WTC11 (cell line): ENCODE results near the gene SPINT2. TPM values are rescaled to one million over a fixed set of nuclear protein-coding genes. Genes with fewer than 3 reads are reported as not detected.
"Not testable (repeated sequence)": the region's sequence is repeated elsewhere in the genome, so short reads cannot be mapped to it uniquely, and the experiment has no call there.

Experiments used
- ATAC-seq: fragments of 200-7000 bp; cut with Tn5 transposase; 2 replicates; pipeline ENCODE4 v1.10.0; 2021; ENCODE audit warnings: mild to moderate bottlenecking, moderate library complexity
- CTCF ChIA-PET: fragments of 300-600 bp; sonication (Branson Sonifier 250); formaldehyde crosslinking; loops from one replicate; lab custom pipeline; 2021; ENCODE audit warnings: antibody characterized with exemption; lab: Charles Lee
- POLR2A ChIA-PET: fragments of 350-600 bp; sonication (Branson Sonifier 250); formaldehyde crosslinking; loops from one replicate; lab custom pipeline; 2021; ENCODE audit warnings: antibody characterized with exemption; lab: Charles Lee
- DNase-seq: peaks from one replicate; pipeline ENCODE4 v3.0.0; 2021; ENCODE audit warnings: low spot score
- H3K27ac Mint-ChIP-seq: 2 replicates; pipeline ENCODE4 v1.8.0; 2021; ENCODE audit warnings: mixed read lengths
- H3K27me3 Mint-ChIP-seq: 2 replicates; pipeline ENCODE4 v1.8.0; 2021; ENCODE audit warnings: low read depth, mild to moderate bottlenecking, moderate library complexity, mixed read lengths
- H3K36me3 Mint-ChIP-seq: 2 replicates; pipeline ENCODE4 v1.8.0; 2021; ENCODE audit warnings: mixed read lengths
- H3K4me1 Mint-ChIP-seq: 2 replicates; pipeline ENCODE4 v1.8.0; 2022; ENCODE audit warnings: mixed read lengths
- H3K4me3 Mint-ChIP-seq: 2 replicates; pipeline ENCODE4 v1.8.0; 2021; ENCODE audit warnings: mild to moderate bottlenecking, moderate library complexity, mixed read lengths
- H3K9me3 Mint-ChIP-seq: 2 replicates; pipeline ENCODE4 v1.8.0; 2021; ENCODE audit warnings: mixed read lengths
- CREM ChIP-seq: sonication (generic); formaldehyde crosslinking; IDR thresholded peaks from 2 replicates; pipeline ENCODE4 v1.8.1; 2022; ENCODE audit warnings: mild to moderate bottlenecking, missing genetic modification reagents, moderate library complexity
- ELF4 ChIP-seq: sonication (generic); formaldehyde crosslinking; IDR thresholded peaks from 2 replicates; pipeline ENCODE4 v1.8.1; 2022; ENCODE audit warnings: low read depth, mild to moderate bottlenecking, moderate library complexity, missing genetic modification reagents
- FOXK1 ChIP-seq: sonication (generic); formaldehyde crosslinking; IDR thresholded peaks from 2 replicates; pipeline ENCODE4 v1.8.0; 2022; ENCODE audit warnings: mild to moderate bottlenecking, moderate library complexity, missing genetic modification reagents
- JUN ChIP-seq: sonication (generic); formaldehyde crosslinking; IDR thresholded peaks from 2 replicates; pipeline ENCODE4 v1.8.0; 2023; ENCODE audit warnings: mild to moderate bottlenecking, missing genetic modification reagents
- NFATC4 ChIP-seq: fragments of 250-450 bp; sonication (Bioruptor Pico); IDR thresholded peaks from 2 replicates; pipeline ENCODE4 v1.9.0; 2021; ENCODE audit warnings: mild to moderate bottlenecking
- NR1H2 ChIP-seq: sonication (generic); formaldehyde crosslinking; IDR thresholded peaks from 2 replicates; pipeline ENCODE4 v1.9.0; 2021; ENCODE audit warnings: mild to moderate bottlenecking, moderate library complexity, missing genetic modification reagents
- NR2C2 ChIP-seq: sonication (generic); formaldehyde crosslinking; IDR thresholded peaks from 2 replicates; pipeline ENCODE4 v1.8.0; 2022; ENCODE audit warnings: mild to moderate bottlenecking, missing genetic modification reagents
- ZNF671 ChIP-seq: fragments of 250-450 bp; sonication (Bioruptor Pico); IDR thresholded peaks from 2 replicates; pipeline ENCODE4 v1.8.0; 2021; ENCODE audit warnings: mild to moderate bottlenecking
- total RNA-seq: library from RNA; stranded (reverse); gene quantifications from 3 replicates; pipeline ENCODE4 v1.2.3, GENCODE V29; 2021
- TF ChIP-seq, protein P1 (sequence below): sonication (generic); formaldehyde crosslinking; IDR thresholded peaks from 2 replicates; pipeline ENCODE4 v1.8.0; 2022; ENCODE audit warnings: mild to moderate bottlenecking, missing genetic modification reagents
- TF ChIP-seq, protein P2 (sequence below): sonication (generic); formaldehyde crosslinking; IDR thresholded peaks from 2 replicates; pipeline ENCODE4 v1.8.1; 2022; ENCODE audit warnings: mild to moderate bottlenecking, moderate library complexity, missing genetic modification reagents
- TF ChIP-seq, protein P3 (sequence below): fragments of 250-450 bp; sonication (Bioruptor Pico); IDR thresholded peaks from 2 replicates; pipeline ENCODE4 v1.9.0; 2021; ENCODE audit warnings: mild to moderate bottlenecking
- TF ChIP-seq, protein P4 (sequence below): sonication (generic); formaldehyde crosslinking; IDR thresholded peaks from 2 replicates; pipeline ENCODE4 v1.8.0; 2023; ENCODE audit warnings: missing genetic modification reagents, mild to moderate bottlenecking, borderline replicate concordance
- TF ChIP-seq, protein P5 (sequence below): fragments of 250-450 bp; sonication (Bioruptor Pico); IDR thresholded peaks from 2 replicates; pipeline ENCODE4 v1.9.0; 2021; ENCODE audit warnings: moderate library complexity, mild to moderate bottlenecking, inconsistent platforms, borderline replicate concordance
- TF ChIP-seq, protein P6 (sequence below): sonication (generic); formaldehyde crosslinking; IDR thresholded peaks from 2 replicates; pipeline ENCODE4 v1.8.1; 2022; ENCODE audit warnings: mild to moderate bottlenecking, missing genetic modification reagents, moderate library complexity, borderline replicate concordance

The SPINT2 gene
- total RNA-seq, 1 experiment from 2014 or later: 335 TPM

DNA sequence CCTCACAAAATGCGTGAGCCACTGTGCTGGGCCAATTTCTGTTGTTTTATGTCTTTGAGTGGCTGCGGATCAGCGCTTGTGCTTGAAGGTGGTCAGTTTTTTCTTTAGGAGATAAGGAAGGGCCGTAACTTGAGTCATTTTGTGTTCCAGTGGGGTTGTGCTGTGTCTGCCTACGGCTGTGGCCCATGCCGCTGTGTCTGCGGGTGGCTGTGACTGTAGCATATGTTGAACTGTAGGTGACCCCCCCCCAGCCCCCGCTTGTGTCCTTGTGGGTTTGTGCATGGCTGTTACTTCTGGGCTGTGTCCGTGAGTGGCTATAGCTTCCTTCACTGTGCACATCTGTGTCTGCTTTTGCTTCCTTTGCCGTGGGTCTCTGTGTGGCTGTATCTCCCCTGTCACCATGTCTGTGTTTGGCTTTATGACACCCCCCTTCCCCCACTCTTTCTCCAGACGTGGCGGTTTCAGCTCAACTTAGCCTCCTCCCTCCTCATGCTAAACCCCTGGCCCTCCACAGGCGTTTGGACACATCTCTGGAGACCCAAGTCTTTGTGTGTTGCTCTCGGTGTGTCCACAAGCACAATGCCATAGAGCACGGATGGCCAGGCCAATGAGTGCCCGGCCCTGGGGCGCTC, 8.9 kb upstream of the SPINT2 start:
- no peaks in the 10 kb centered on the region for H3K36me3 Mint-ChIP-seq
- H3K27me3 Mint-ChIP-seq: peaks cover 20% of the 10 kb centered on the region
- ChIA-PET CTCF (interaction anchor here (0.6 to 3.8 kb wide), 23 partner anchors 9 to 353 kb away, joined by 3 to 100 read pairs (median 5); partner anchors contain the start of genes C19orf33, CATSPERG, FAM98C and GGN), POLR2A (interaction anchor here (0.6 to 1.1 kb wide), 3 partner anchors 10 to 132 kb away, joined by 3 to 4 read pairs (median 3); partner anchors contain the start of gene GGN)
- peaks cover 44% of the 10 kb centered on the region for H3K4me1 Mint-ChIP-seq
- no peak for TF ChIP-seq FOXK1 (CRISPR knock-in tag)
- TF ChIP-seq CREM: no peak
- no peak for TF ChIP-seq NFATC4 (CRISPR knock-in tag)
- TF ChIP-seq, protein P1, sequence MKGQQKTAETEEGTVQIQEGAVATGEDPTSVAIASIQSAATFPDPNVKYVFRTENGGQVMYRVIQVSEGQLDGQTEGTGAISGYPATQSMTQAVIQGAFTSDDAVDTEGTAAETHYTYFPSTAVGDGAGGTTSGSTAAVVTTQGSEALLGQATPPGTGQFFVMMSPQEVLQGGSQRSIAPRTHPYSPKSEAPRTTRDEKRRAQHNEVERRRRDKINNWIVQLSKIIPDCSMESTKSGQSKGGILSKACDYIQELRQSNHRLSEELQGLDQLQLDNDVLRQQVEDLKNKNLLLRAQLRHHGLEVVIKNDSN (CRISPR knock-in tag): no peak
- TF ChIP-seq, protein P2, sequence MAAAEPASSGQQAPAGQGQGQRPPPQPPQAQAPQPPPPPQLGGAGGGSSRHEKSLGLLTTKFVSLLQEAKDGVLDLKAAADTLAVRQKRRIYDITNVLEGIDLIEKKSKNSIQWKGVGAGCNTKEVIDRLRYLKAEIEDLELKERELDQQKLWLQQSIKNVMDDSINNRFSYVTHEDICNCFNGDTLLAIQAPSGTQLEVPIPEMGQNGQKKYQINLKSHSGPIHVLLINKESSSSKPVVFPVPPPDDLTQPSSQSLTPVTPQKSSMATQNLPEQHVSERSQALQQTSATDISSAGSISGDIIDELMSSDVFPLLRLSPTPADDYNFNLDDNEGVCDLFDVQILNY: no peak
- no peak for TF ChIP-seq ZNF671
- TF ChIP-seq, protein P3, sequence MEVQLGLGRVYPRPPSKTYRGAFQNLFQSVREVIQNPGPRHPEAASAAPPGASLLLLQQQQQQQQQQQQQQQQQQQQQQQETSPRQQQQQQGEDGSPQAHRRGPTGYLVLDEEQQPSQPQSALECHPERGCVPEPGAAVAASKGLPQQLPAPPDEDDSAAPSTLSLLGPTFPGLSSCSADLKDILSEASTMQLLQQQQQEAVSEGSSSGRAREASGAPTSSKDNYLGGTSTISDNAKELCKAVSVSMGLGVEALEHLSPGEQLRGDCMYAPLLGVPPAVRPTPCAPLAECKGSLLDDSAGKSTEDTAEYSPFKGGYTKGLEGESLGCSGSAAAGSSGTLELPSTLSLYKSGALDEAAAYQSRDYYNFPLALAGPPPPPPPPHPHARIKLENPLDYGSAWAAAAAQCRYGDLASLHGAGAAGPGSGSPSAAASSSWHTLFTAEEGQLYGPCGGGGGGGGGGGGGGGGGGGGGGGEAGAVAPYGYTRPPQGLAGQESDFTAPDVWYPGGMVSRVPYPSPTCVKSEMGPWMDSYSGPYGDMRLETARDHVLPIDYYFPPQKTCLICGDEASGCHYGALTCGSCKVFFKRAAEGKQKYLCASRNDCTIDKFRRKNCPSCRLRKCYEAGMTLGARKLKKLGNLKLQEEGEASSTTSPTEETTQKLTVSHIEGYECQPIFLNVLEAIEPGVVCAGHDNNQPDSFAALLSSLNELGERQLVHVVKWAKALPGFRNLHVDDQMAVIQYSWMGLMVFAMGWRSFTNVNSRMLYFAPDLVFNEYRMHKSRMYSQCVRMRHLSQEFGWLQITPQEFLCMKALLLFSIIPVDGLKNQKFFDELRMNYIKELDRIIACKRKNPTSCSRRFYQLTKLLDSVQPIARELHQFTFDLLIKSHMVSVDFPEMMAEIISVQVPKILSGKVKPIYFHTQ (CRISPR knock-in tag): no peak
- no peak for TF ChIP-seq NR2C2
- TF ChIP-seq ELF4 (CRISPR knock-in tag): no peak
- TF ChIP-seq, protein P4, sequence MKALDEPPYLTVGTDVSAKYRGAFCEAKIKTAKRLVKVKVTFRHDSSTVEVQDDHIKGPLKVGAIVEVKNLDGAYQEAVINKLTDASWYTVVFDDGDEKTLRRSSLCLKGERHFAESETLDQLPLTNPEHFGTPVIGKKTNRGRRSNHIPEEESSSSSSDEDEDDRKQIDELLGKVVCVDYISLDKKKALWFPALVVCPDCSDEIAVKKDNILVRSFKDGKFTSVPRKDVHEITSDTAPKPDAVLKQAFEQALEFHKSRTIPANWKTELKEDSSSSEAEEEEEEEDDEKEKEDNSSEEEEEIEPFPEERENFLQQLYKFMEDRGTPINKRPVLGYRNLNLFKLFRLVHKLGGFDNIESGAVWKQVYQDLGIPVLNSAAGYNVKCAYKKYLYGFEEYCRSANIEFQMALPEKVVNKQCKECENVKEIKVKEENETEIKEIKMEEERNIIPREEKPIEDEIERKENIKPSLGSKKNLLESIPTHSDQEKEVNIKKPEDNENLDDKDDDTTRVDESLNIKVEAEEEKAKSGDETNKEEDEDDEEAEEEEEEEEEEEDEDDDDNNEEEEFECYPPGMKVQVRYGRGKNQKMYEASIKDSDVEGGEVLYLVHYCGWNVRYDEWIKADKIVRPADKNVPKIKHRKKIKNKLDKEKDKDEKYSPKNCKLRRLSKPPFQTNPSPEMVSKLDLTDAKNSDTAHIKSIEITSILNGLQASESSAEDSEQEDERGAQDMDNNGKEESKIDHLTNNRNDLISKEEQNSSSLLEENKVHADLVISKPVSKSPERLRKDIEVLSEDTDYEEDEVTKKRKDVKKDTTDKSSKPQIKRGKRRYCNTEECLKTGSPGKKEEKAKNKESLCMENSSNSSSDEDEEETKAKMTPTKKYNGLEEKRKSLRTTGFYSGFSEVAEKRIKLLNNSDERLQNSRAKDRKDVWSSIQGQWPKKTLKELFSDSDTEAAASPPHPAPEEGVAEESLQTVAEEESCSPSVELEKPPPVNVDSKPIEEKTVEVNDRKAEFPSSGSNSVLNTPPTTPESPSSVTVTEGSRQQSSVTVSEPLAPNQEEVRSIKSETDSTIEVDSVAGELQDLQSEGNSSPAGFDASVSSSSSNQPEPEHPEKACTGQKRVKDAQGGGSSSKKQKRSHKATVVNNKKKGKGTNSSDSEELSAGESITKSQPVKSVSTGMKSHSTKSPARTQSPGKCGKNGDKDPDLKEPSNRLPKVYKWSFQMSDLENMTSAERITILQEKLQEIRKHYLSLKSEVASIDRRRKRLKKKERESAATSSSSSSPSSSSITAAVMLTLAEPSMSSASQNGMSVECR (CRISPR knock-in tag): no peak
- DNase-seq (peak; percentile 21), ATAC-seq (peak; percentile 4)
- no peaks in the 10 kb centered on the region for H3K9me3 Mint-ChIP-seq
- peak overlapping the region; percentile 54 for H3K4me3 Mint-ChIP-seq
- no peak overlapping the region for H3K27ac Mint-ChIP-seq

DNA sequence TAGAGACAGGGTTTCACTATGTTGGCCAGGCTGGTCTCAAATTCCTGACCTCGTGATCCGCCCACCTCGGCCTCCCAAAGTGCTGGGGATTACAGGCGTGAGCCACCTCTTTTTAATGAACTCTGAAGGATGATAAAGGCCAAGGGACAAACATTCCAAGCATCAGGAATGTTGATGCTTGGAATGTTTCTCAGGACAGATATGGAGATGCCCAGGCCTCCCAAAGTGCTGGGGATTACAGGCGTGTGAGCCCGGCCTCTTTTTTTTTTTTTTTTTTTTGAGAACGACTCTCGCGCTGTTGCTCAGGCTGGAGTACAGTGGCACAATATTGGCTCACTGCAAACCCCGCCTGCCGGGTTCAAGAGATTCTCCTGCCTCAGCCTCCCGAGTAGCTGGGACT, 2.4 kb upstream of the SPINT2 start:
- not testable (repeated sequence) for ATAC-seq, DNase-seq

DNA sequence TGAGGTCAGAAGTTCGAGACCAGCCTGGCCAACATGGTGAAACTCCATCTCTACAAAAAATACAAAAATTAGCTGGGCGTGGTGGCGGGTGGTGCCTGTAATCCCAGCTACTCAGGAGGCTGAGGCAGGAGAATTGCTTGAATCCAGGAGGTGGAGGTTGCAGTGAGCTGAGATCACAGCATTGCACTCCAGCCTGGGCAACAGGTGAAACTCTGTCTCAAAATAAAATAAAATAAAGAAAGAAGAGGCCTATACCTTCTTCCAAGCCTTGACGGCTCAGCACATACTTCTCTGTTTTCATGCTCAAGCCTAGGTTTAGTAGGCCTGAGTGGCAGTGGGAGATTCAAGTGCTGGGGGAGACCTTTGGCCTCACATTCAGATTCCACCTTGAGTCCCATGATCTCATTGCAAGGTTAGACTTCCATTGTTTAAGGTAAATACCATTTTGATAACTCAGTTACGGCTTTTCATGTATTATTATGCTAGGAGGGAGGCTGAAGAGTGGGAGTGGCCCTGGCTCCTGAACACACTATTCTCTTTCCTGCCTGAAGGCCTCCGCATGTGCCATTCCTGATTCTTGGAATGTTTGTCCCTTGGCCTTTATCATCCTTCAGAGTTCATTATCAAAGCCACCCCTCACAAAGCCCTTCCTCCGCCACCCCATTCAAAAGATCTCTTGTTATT, 1.6 kb upstream of the SPINT2 start:
- no peaks in the 10 kb centered on the region for H3K9me3 Mint-ChIP-seq
- H3K4me3 Mint-ChIP-seq: no peak overlapping the region
- DNase-seq (no peak), ATAC-seq (no peak)
- H3K27me3 Mint-ChIP-seq: peaks cover 4% of the 10 kb centered on the region; the same call in 1 of the 2 replicates
- peaks cover 40% of the 10 kb centered on the region for H3K4me1 Mint-ChIP-seq
- no peaks in the 10 kb centered on the region; the same call in 1 of the 2 replicates for H3K36me3 Mint-ChIP-seq
- CTCF ChIA-PET: interaction anchor here (0.7 kb wide), 1 partner anchor 108 kb away, joined by 4 read pairs; no protein-coding TSS in a partner anchor
- POLR2A ChIA-PET: no interaction called here
- peak overlapping the region; percentile 80 for H3K27ac Mint-ChIP-seq
- TF ChIP-seq NR1H2 (CRISPR knock-in tag) (no peak), JUN (no peak)
- TF ChIP-seq, protein P5, sequence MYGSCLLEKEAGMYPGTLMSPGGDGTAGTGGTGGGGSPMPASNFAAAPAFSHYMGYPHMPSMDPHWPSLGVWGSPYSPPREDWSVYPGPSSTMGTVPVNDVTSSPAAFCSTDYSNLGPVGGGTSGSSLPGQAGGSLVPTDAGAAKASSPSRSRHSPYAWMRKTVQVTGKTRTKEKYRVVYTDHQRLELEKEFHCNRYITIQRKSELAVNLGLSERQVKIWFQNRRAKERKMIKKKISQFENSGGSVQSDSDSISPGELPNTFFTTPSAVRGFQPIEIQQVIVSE (CRISPR knock-in tag): no peak
- TF ChIP-seq, protein P3 (CRISPR knock-in tag): no peak
- TF ChIP-seq, protein P6, sequence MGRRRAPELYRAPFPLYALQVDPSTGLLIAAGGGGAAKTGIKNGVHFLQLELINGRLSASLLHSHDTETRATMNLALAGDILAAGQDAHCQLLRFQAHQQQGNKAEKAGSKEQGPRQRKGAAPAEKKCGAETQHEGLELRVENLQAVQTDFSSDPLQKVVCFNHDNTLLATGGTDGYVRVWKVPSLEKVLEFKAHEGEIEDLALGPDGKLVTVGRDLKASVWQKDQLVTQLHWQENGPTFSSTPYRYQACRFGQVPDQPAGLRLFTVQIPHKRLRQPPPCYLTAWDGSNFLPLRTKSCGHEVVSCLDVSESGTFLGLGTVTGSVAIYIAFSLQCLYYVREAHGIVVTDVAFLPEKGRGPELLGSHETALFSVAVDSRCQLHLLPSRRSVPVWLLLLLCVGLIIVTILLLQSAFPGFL (CRISPR knock-in tag): no peak

More for the DNA sequence above, 2.4 kb upstream of the SPINT2 start:
- CTCF ChIA-PET: interaction anchor here (0.7 kb wide), 2 partner anchors 10 to 108 kb away, joined by 3 to 4 read pairs; no protein-coding TSS in a partner anchor
- H3K9me3 Mint-ChIP-seq, H3K27me3 Mint-ChIP-seq, H3K36me3 Mint-ChIP-seq, POLR2A ChIA-PET, H3K4me3 Mint-ChIP-seq, H3K27ac Mint-ChIP-seq: not testable (repeated sequence)
- peaks cover 32% of the 10 kb centered on the region for H3K4me1 Mint-ChIP-seq
